ENCODE measurements around the gene BEX2.

- TF ChIP-seq CTCF (IDR thresholded peaks at IDR 0.05; ENCODE audit: borderline replicate concordance, extremely low read depth, low read length, poor library complexity, severe bottlenecking) (no peak), EZH2 (IDR thresholded peaks at IDR 0.05; ENCODE audit: borderline replicate concordance, low read depth, low read length, severe bottlenecking) (no peak)
Measured at GRCh38 chrX:103356130-103356798, 45.5 kb upstream of the BEX2 start, which contains the start of gene TCEAL9.
